ENCODE measurements around the gene HIGD2A.
"Not testable (repeated sequence)": the region's sequence is repeated elsewhere in the genome, so short reads cannot be mapped to it uniquely, and the experiment has no call there.

HIGD2A gene

GRCh38 chr5:176401281-176402205 is 13.0 kb downstream of the HIGD2A start:
- no peak for DNase-seq (ENCODE audit: low read depth, low spot score)
- in situ Hi-C loops (cut with HindIII; ENCODE audit: low sequenced_read_pairs) = no loop called here
- no peak overlapping the region for H3K4me3 ChIP-seq (ENCODE audit: low read depth, low read length)
- TF ChIP-seq CTCF (IDR thresholded peaks at IDR 0.05; ENCODE audit: low read depth, low read length) = no peak

GRCh38 chr5:176405656-176406435 is 17.3 kb downstream of the HIGD2A start:
- TF ChIP-seq CTCF (IDR thresholded peaks at IDR 0.05; ENCODE audit: low read depth, low read length) = no peak
- no peak overlapping the region for H3K4me3 ChIP-seq (ENCODE audit: low read depth, low read length)
- in situ Hi-C loops (cut with HindIII; ENCODE audit: low sequenced_read_pairs) = no loop called here
- no peak for DNase-seq (ENCODE audit: low read depth, low spot score)

GRCh38 chr5:176406436-176407052 is 18.0 kb downstream of the HIGD2A start:
- in situ Hi-C loops (cut with HindIII; ENCODE audit: low sequenced_read_pairs) = no loop called here
- no peak for TF ChIP-seq CTCF (IDR thresholded peaks at IDR 0.05; ENCODE audit: low read depth, low read length)
- H3K4me3 ChIP-seq (ENCODE audit: low read depth, low read length) = no peak overlapping the region
- no peak for DNase-seq (ENCODE audit: low read depth, low spot score)

GRCh38 chr5:176407456-176408251 is 19.1 kb downstream of the HIGD2A start:
- in situ Hi-C loops (cut with HindIII; ENCODE audit: low sequenced_read_pairs) = no loop called here
- no peak overlapping the region for H3K4me3 ChIP-seq (ENCODE audit: low read depth, low read length)
- no peak for TF ChIP-seq CTCF (IDR thresholded peaks at IDR 0.05; ENCODE audit: low read depth, low read length)
- DNase-seq (ENCODE audit: low read depth, low spot score) = no peak

GRCh38 chr5:176408252-176408573 is 19.7 kb downstream of the HIGD2A start:
- H3K4me3 ChIP-seq (ENCODE audit: low read depth, low read length); DNase-seq (ENCODE audit: low read depth, low spot score); in situ Hi-C loops (cut with HindIII; ENCODE audit: low sequenced_read_pairs): not testable (repeated sequence)

GRCh38 chr5:176408590-176408989 is 20.0 kb downstream of the HIGD2A start:
- TF ChIP-seq CTCF (IDR thresholded peaks at IDR 0.05; ENCODE audit: low read depth, low read length) = no peak
- no peak overlapping the region for H3K4me3 ChIP-seq (ENCODE audit: low read depth, low read length)
- in situ Hi-C loops (cut with HindIII; ENCODE audit: low sequenced_read_pairs) = no loop called here
- DNase-seq (ENCODE audit: low read depth, low spot score) = no peak
